NCI-H226 (cell line): ENCODE measurements around the gene MPG.

Experiments
- DNase-seq: peaks from one replicate; pipeline ENCODE4 v3.0.0-alpha.2; 2015

Gene MPG

GRCh38 chr16:53346-54236 lies 24.4 kb upstream of the MPG start, which contains the start of the genes POLR3K and SNRNP25:
Gene POLR3K (minus strand): TSS chr16:53608. CDS start chr16:53586, 22 bp downstream.
Gene SNRNP25 (plus strand): TSS chr16:53828. CDS start chr16:54017, 189 bp downstream.
- peak; percentile 99 for DNase-seq

- DNase-seq = no peak
These were observed 23.8 kb upstream of the MPG start for GRCh38 chr16:54237-54581.

GRCh38 chr16:55571-56136 lies 22.4 kb upstream of the MPG start:
- no peak for DNase-seq

- DNase-seq = no peak
These were observed 21.6 kb upstream of the MPG start for GRCh38 chr16:56231-56927.

- no peak for DNase-seq
These were observed 20.3 kb upstream of the MPG start for GRCh38 chr16:57711-58110.

- DNase-seq = no peak
These were observed 19.3 kb upstream of the MPG start for GRCh38 chr16:58491-59439.

GRCh38 chr16:59440-60059 lies 18.5 kb upstream of the MPG start:
- DNase-seq = no peak

- DNase-seq = no peak
These were observed 17.9 kb upstream of the MPG start for GRCh38 chr16:60166-60565.

- DNase-seq = no peak
These were observed 16.8 kb upstream of the MPG start for GRCh38 chr16:60929-61878.

GRCh38 chr16:61879-62281 lies 16.1 kb upstream of the MPG start:
- DNase-seq = no peak

- DNase-seq = no peak
These were observed 15.6 kb upstream of the MPG start for GRCh38 chr16:62283-62967.

- DNase-seq = no peak
These were observed 15.0 kb upstream of the MPG start for GRCh38 chr16:62968-63391.

- no peak for DNase-seq
These were observed 14.6 kb upstream of the MPG start for GRCh38 chr16:63466-63865.

GRCh38 chr16:63998-64913 lies 13.8 kb upstream of the MPG start:
- DNase-seq = no peak

GRCh38 chr16:64914-65255 lies 13.1 kb upstream of the MPG start:
- no peak for DNase-seq

- peak; percentile 54 for DNase-seq
These were observed 12.3 kb upstream of the MPG start for GRCh38 chr16:65745-66144.

- DNase-seq = no peak
These were observed 11.5 kb upstream of the MPG start for GRCh38 chr16:66309-67182.

GRCh38 chr16:67183-67791 lies 10.7 kb upstream of the MPG start:
- no peak for DNase-seq
